Panc1 (cell line): Measurements from ENCODE around the gene SPRTN. TPM values are rescaled to one million over a fixed set of nuclear protein-coding genes. Genes with fewer than 3 reads are reported as not detected.

Experiments
- ATAC-seq: fragments of 200-7000 bp; cut with Tn5 transposase; 2 replicates; pipeline ENCODE4 v1.9.1; 2020; ENCODE audit warnings: mild to moderate bottlenecking, moderate library complexity
- BruUV-seq: library from RNA; stranded (reverse); fragments of 400-500 nt; replicated peaks from 2 replicates; lab custom pipeline; 2021; lab: Mats Ljungman, UMichigan
- CTCF ChIA-PET: fragments of 300-600 bp; sonication (Branson Sonifier 250); formaldehyde crosslinking; loops from one replicate; lab custom pipeline; 2022; ENCODE audit warnings: antibody characterized with exemption; lab: Charles Lee
- POLR2A ChIA-PET: fragments of 300-600 bp; sonication (Branson Sonifier 250); formaldehyde crosslinking; loops from one replicate; lab custom pipeline; 2022; ENCODE audit warnings: antibody characterized with exemption; lab: Charles Lee
- DNase-seq: peaks from one replicate; pipeline ENCODE4 v3.0.0-alpha.2; 2010; ENCODE audit warnings: low read depth, low spot score
- H3K27ac ChIP-seq: 2 replicates; pipeline ENCODE4 v1.5.1; 2011; ENCODE audit warnings: mild to moderate bottlenecking, low read length, inconsistent platforms
- H3K27me3 ChIP-seq: fragments of 200-500 bp; sonication (Bioruptor generic); 2 replicates; pipeline ENCODE4 v1.6.0; 2014; ENCODE audit warnings: low read length, inconsistent platforms; ENCODE audit not compliant: control insufficient read depth, insufficient read depth
- H3K36me3 ChIP-seq: fragments of 200-500 bp; sonication (Bioruptor generic); 2 replicates; pipeline ENCODE4 v1.5.1; 2014; ENCODE audit warnings: inconsistent platforms, mild to moderate bottlenecking, low read length, moderate library complexity; ENCODE audit not compliant: control insufficient read depth, insufficient read depth
- H3K4me1 ChIP-seq: 2 replicates; pipeline ENCODE4 v1.5.1; 2011; ENCODE audit warnings: inconsistent platforms, mild to moderate bottlenecking, low read length, moderate library complexity; ENCODE audit not compliant: control insufficient read depth, insufficient read depth
- H3K4me3 ChIP-seq, 2 experiments: 2 replicates each; pipeline ENCODE4 v1.5.1; 2011 to 2012; ENCODE audit warnings: low read depth in 2 of 2, low read length in 2 of 2, mild to moderate bottlenecking in 2 of 2, inconsistent platforms in 1 of 2, moderate library complexity in 1 of 2
- H3K9me3 ChIP-seq: fragments of 200-500 bp; sonication (Bioruptor generic); 2 replicates; pipeline ENCODE4 v1.5.1; 2014; ENCODE audit warnings: low read depth, mild to moderate bottlenecking, inconsistent platforms, low read length, moderate library complexity; ENCODE audit not compliant: control insufficient read depth, insufficient read depth
- CTCF ChIP-seq: fragments of 450-650 bp; IDR thresholded peaks from 2 replicates; pipeline ENCODE4 v1.5.1; 2017; ENCODE audit warnings: mild to moderate bottlenecking
- POLR2AphosphoS5 ChIP-seq: IDR thresholded peaks from 2 replicates; pipeline ENCODE4 v1.6.1; 2012; ENCODE audit warnings: mild to moderate bottlenecking, low read depth, low read length, moderate library complexity
- REST ChIP-seq, 2 experiments: IDR thresholded peaks; 2 replicates each; pipeline ENCODE4 v1.6.1; 2011 to 2012; ENCODE audit warnings: low read depth in 2 of 2, control low read depth in 1 of 2, low read length in 1 of 2, mild to moderate bottlenecking in 1 of 2, moderate library complexity in 1 of 2; ENCODE audit not compliant: insufficient read depth in 1 of 2
- SIN3A ChIP-seq: IDR thresholded peaks from 2 replicates; pipeline ENCODE4 v1.6.1; 2012; ENCODE audit warnings: low read depth, mild to moderate bottlenecking, low read length, moderate library complexity, borderline replicate concordance; ENCODE audit not compliant: insufficient read depth
- TCF7L2 ChIP-seq: IDR thresholded peaks from 2 replicates; pipeline ENCODE4 v1.6.1; 2011; ENCODE audit warnings: mild to moderate bottlenecking, low read depth, low read length, inconsistent platforms
- in situ Hi-C: cut with HindIII; loops from 2 replicates; pipeline ENCODE4 v1.10.0; 2016; ENCODE audit warnings: low sequenced_read_pairs, low pct_unique_long_range_greater_than_20kb
- intact Hi-C: fragments of 100-400 bp; cut with micrococcal nuclease; formaldehyde crosslinking; loops from one replicate; pipeline ENCODE4 v1.10.0; 2022; ENCODE audit not compliant: unreplicated experiment
- total RNA-seq: library from RNA; stranded (reverse); gene quantifications from one replicate; pipeline ENCODE4 v1.2.1, GENCODE V29; 2021; ENCODE audit not compliant: unreplicated experiment

The SPRTN gene
- total RNA-seq, 1 experiment from 2014 or later = 20.0 TPM

- Histone ChIP-seq H3K36me3 (peaks cover 4% of the 10 kb centered on the region), H3K4me3 (peak overlapping the region; percentile 65 to 93), H3K27me3 (no peaks in the 10 kb centered on the region), H3K4me1 (peaks cover 19% of the 10 kb centered on the region), H3K9me3 (no peaks in the 10 kb centered on the region), H3K27ac (peak overlapping the region; percentile 97)
- in situ Hi-C loops = no loop called here
- DNase-seq (no peak), ATAC-seq (no peak)
- POLR2A ChIA-PET = interaction anchor here (0.6 to 0.9 kb wide), 2 partner anchors 27 to 96 kb away, joined by 3 to 5 read pairs; no protein-coding TSS in a partner anchor
- CTCF ChIA-PET = no interaction called here
- intact Hi-C loops = loop anchor here (10.0 kb wide), 1 partner anchor 91 kb away; the partner anchor contains the start of gene GNPAT
- no peak for TF ChIP-seq REST (IDR thresholded peaks at IDR 0.05; ENCODE audit: insufficient read depth in 1 of 2, low read depth in 2 of 2, low read length in 1 of 2)
- no peak for TF ChIP-seq SIN3A
- TF ChIP-seq CTCF = no peak
- TF ChIP-seq POLR2AphosphoS5 = no peak
- TF ChIP-seq TCF7L2 = no peak
- BruUV-seq = TSS peak; percentile 59
Observed at GRCh38 chr1:231335663-231336602, 2.2 kb upstream of the SPRTN start.

- Histone ChIP-seq H3K4me3 (peak overlapping the region; percentile 65 to 93), H3K9me3 (no peaks in the 10 kb centered on the region), H3K4me1 (peaks cover 19% of the 10 kb centered on the region), H3K27ac (peak overlapping the region; percentile 97), H3K36me3 (peaks cover 9% of the 10 kb centered on the region), H3K27me3 (no peaks in the 10 kb centered on the region)
- no TSS peak for BruUV-seq
- peak; percentile 9 for ATAC-seq
- POLR2A ChIA-PET = no interaction called here
- CTCF ChIA-PET = interaction anchor here (0.8 kb wide), 1 partner anchor 23 kb away, joined by 3 read pairs; no protein-coding TSS in a partner anchor
- no peak for TF ChIP-seq REST (IDR thresholded peaks at IDR 0.05; ENCODE audit: insufficient read depth in 1 of 2, low read depth in 2 of 2, low read length in 1 of 2)
- no peak for TF ChIP-seq TCF7L2
- TF ChIP-seq POLR2AphosphoS5 = no peak
- no peak for TF ChIP-seq CTCF
- TF ChIP-seq SIN3A = no peak; the same call in 1 of the 2 replicates
- intact Hi-C loops = loop anchor here (10.0 kb wide), 1 partner anchor 92 kb away; the partner anchor contains the start of gene GNPAT
- in situ Hi-C loops = no loop called here
- no peak for DNase-seq
Observed at GRCh38 chr1:231337043-231337471, 1.0 kb upstream of the SPRTN start.
